ENCODE measurements around the gene C1orf226. TPM values are rescaled to one million over a fixed set of nuclear protein-coding genes. Genes with fewer than 3 reads are reported as not detected.

C1orf226 gene
- total and polyA plus RNA-seq, 9 of the 15 experiments (the other 6 are each of a cell fraction or from before 2014, with no cell fraction given), result 0.10 to 1.4 (median 0.47) TPM

- TF ChIP-seq RB1 (IDR thresholded peaks at IDR 0.05; ENCODE audit: low read depth) (no peak), ZNF408 (CRISPR knock-in tag; IDR thresholded peaks at IDR 0.05; ENCODE audit: low read depth) (no peak), BCLAF1 (IDR thresholded peaks at IDR 0.05; ENCODE audit: borderline replicate concordance in 1 of 2, control insufficient read depth in 1 of 2, low read depth in 2 of 2, low read length in 1 of 2) (no peak), ZNF561 (CRISPR knock-in tag; conservative IDR thresholded peaks at IDR 0.05) (no peak), KDM5B (IDR thresholded peaks at IDR 0.05; ENCODE audit: insufficient replicate concordance, low read depth, low read length) (no peak), NRF1 (conservative IDR thresholded peaks at IDR 0.05 in 1 of 2, IDR thresholded peaks at IDR 0.05 in 1 of 2) (peak; percentile 33 to 53; a peak in 2 of 4 replicates), U2AF1 (optimal IDR thresholded peaks at IDR 0.05; ENCODE audit: low read depth, low read length) (no peak), RAD21 (CRISPR knock-in tag; conservative IDR thresholded peaks at IDR 0.05 in 1 of 2, IDR thresholded peaks at IDR 0.05 in 1 of 2) (0 out of 4 replicates have a peak, but pooled peaks of 1 of the 2 experiments have one; percentile 6), ZNF778 (CRISPR knock-in tag; IDR thresholded peaks at IDR 0.05) (no peak), FOXK2 (conservative IDR thresholded peaks at IDR 0.05 in 1 of 2, IDR thresholded peaks at IDR 0.05 in 1 of 2; ENCODE audit: low read depth in 2 of 2) (peak in 1 of 2 experiments; percentile 24; a peak in 1 of 4 replicates), HDAC2 (IDR thresholded peaks at IDR 0.05) (peak; percentile 32; the same call in 1 of the 2 replicates), SMARCA4 (IDR thresholded peaks at IDR 0.05) (peak; percentile 74), SOX6 (IDR thresholded peaks at IDR 0.05) (peak; percentile 26; the same call in 1 of the 2 replicates), MLLT1 (IDR thresholded peaks at IDR 0.05) (peak in 1 of 2 experiments; percentile 86; a peak in 2 of 4 replicates), SIX5 (IDR thresholded peaks at IDR 0.05; ENCODE audit: borderline replicate concordance in 1 of 2, insufficient read depth in 1 of 2, low read depth in 1 of 2, low read length in 2 of 2) (no peak), HDAC8 (tag; IDR thresholded peaks at IDR 0.05) (no peak)
Measured at GRCh38 chr1:162422662-162423375, 41.3 kb downstream of the C1orf226 start (continued).
